HG03469 (cell line): ENCODE measurements around the gene TMEM182.

Source experiments
- ATAC-seq: cut with Tn5 transposase; IDR thresholded peaks from one replicate; pipeline ENCODE4 v1.9.1; 2021; ENCODE audit warnings: mild to moderate bottlenecking, moderate library complexity, moderate number of reproducible peaks; ENCODE audit not compliant: unreplicated experiment

Gene TMEM182

DNA sequence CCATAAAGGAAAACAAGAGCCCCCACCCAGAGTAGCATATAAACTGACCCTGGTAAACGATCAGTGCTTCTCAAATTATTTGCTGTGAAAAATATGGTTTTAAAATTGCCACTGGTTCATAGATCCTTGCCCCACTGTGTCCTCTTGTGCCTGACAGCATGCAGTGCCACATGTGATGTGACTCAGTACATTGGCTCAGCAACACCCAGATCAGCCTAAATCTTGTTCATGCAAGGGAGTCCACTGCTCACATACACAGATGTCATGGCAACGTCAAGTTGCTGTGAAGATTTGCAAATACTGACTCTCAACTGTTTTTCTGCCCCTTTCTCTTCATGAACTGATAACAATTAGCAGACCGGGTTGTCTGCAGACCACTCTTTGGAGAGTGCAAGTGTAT is 91.0 kb downstream of the TMEM182 start:
- ATAC-seq = no peak
